ENCODE measurements around the gene ZNF550.

ZNF550 gene

GRCh38 chr19:57559404-57560025 is at the start of gene ZNF550:
Gene ZNF550 (minus strand): TSS chr19:57559863. CDS start chr19:57559682, 181 bp downstream.
- peak; percentile 62 for DNase-seq (ENCODE audit: low read depth)
- no peak for TF ChIP-seq CTCF (IDR thresholded peaks at IDR 0.05; ENCODE audit: control insufficient read depth, insufficient read depth, low read depth, low read length, missing control alignments)
- peak within 1 kb of the TSS; percentile 91 for H3K4me3 ChIP-seq (ENCODE audit: control insufficient read depth, low read depth, low read length)

GRCh38 chr19:57606931-57607330 is 47.3 kb upstream of the ZNF550 start:
- TF ChIP-seq CTCF (IDR thresholded peaks at IDR 0.05; ENCODE audit: control insufficient read depth, insufficient read depth, low read depth, low read length, missing control alignments) = no peak
- no peak for DNase-seq (ENCODE audit: low read depth)
- H3K4me3 ChIP-seq (ENCODE audit: control insufficient read depth, low read depth, low read length) = no peak overlapping the region

DNA sequence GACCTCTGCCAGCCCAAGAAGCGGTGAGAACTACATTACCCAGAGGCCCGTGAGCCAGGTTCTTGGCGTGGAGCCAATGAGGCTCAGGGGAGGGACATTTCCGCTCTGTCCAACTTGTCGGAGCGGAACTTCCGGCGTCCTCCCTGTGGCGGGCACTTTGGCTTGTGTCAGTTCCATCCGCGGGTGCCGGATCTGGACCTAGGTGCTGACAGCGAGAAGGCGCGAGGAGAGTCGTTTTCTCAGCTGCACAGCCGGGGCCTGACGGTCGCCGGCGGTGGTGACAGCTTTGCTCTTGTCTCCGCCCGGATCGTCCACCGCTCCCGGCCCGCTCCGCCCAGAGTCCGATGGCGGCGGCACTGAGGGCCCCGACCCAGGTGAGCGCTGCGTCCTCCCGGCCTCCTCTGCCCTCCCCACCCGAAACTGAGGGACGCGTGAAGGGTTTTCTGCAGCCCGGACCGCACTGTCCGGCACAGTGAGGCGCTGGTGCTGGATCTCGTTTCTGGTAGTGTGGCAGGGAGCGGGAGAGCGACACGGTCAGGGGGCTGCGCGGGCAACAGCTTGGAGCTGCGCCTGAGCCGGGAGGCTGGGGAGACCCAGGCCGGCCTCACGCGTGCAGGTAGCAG is 40.2 kb upstream of the ZNF550 start, which contains the start of gene ZNF530:
Gene ZNF530, plus strand, starts transcription at position 125 of the 623 bp plus-strand sequence. CDS start 4,461 bp downstream, outside the sequence.
- no peak for TF ChIP-seq CTCF (IDR thresholded peaks at IDR 0.05; ENCODE audit: control insufficient read depth, insufficient read depth, low read depth, low read length, missing control alignments)
- H3K4me3 ChIP-seq (ENCODE audit: control insufficient read depth, low read depth, low read length) = peak within 1 kb of the TSS; percentile 80
- DNase-seq (ENCODE audit: low read depth) = peak; percentile 55

- no peak for DNase-seq (ENCODE audit: low read depth)
- peak overlapping the region; percentile 80 for H3K4me3 ChIP-seq (ENCODE audit: control insufficient read depth, low read depth, low read length)
- no peak for TF ChIP-seq CTCF (IDR thresholded peaks at IDR 0.05; ENCODE audit: control insufficient read depth, insufficient read depth, low read depth, low read length, missing control alignments)
Observed at GRCh38 chr19:57599377-57599760, 39.7 kb upstream of the ZNF550 start.

GRCh38 chr19:57587529-57587928 is 27.9 kb upstream of the ZNF550 start:
- no peak overlapping the region for H3K4me3 ChIP-seq (ENCODE audit: control insufficient read depth, low read depth, low read length)
- no peak for TF ChIP-seq CTCF (IDR thresholded peaks at IDR 0.05; ENCODE audit: control insufficient read depth, insufficient read depth, low read depth, low read length, missing control alignments)
- peak; percentile 80 for DNase-seq (ENCODE audit: low read depth)

DNA sequence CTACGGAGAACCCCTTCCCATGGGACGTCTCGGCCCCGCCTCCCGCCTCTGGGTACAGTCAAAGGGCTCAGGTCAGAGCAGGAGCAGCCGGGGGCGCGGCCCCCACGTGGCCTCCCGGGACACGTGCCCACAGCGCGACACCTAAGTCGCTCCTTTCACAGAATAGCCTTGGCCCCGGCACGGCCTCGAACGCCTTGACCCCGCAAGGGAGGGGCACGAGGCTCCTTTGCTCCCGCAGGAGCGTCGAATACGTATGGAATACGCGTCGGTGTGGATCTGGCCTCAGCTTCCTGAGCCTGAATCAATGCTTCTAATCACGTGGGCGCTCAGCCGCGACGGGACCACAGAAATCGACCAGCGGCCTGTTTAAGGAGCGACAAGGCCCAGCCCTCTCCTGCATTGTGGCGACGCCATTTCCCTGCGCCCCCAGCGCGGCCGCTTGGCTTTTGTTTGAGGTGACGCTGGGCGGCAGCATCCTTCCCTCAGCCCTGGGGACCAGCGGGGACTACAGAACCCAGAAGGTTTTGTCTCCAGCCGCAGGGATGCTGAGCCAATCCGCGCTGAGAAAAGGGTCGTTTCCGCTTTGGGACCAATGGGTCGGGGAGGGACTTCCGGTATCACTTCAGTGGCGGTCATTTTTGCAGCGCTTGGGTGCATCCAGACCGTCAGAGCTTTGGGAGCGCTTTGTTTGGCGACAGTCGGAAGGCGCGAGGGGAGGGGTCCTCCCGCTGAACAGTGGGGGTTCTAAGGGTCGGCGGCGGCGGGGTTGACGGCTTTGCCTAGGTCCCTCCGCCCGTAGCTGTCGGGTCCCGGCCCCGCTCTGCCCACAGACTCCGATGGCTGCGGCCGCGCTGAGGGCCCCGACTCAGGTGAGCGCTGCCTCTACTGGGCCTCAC is 24.1 kb upstream of the ZNF550 start, which contains the start of gene ZIK1:
Gene ZIK1, plus strand, starts transcription at position 625 of the 896 bp plus-strand sequence. Its CDS starts 212 bp downstream, at position 837.
- peak; percentile 76 for DNase-seq (ENCODE audit: low read depth)
- TF ChIP-seq CTCF (IDR thresholded peaks at IDR 0.05; ENCODE audit: control insufficient read depth, insufficient read depth, low read depth, low read length, missing control alignments) = peak; percentile 13
- peak within 1 kb of the TSS; percentile 88 for H3K4me3 ChIP-seq (ENCODE audit: control insufficient read depth, low read depth, low read length)
